ENCODE measurements around the gene ZNF385C. TPM values are rescaled to one million over a fixed set of nuclear protein-coding genes. Genes with fewer than 3 reads are reported as not detected.

Gene ZNF385C
- total and polyA plus RNA-seq, 2 of the 13 experiments (the other 11 are each of a cell fraction or from before 2014, with no cell fraction given) = 2.3 to 6.1 TPM

- TF ChIP-seq ZNF232 (CRISPR knock-in tag; IDR thresholded peaks at IDR 0.05; ENCODE audit: borderline replicate concordance) = no peak
- no peak for TF ChIP-seq HNRNPUL1 (IDR thresholded peaks at IDR 0.05; ENCODE audit: low read depth, low read length)
- TF ChIP-seq, protein P1, sequence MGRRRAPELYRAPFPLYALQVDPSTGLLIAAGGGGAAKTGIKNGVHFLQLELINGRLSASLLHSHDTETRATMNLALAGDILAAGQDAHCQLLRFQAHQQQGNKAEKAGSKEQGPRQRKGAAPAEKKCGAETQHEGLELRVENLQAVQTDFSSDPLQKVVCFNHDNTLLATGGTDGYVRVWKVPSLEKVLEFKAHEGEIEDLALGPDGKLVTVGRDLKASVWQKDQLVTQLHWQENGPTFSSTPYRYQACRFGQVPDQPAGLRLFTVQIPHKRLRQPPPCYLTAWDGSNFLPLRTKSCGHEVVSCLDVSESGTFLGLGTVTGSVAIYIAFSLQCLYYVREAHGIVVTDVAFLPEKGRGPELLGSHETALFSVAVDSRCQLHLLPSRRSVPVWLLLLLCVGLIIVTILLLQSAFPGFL (CRISPR knock-in tag; IDR thresholded peaks at IDR 0.05) = no peak
- TF ChIP-seq GTF2F1 (IDR thresholded peaks at IDR 0.05; ENCODE audit: low read length) = no peak
- no peak for TF ChIP-seq GATAD1 (CRISPR knock-in tag; IDR thresholded peaks at IDR 0.05)
- 0 out of 2 replicates have a peak, but pooled peaks have one; percentile 25 for TF ChIP-seq ZNF609 (CRISPR knock-in tag; IDR thresholded peaks at IDR 0.05; ENCODE audit: borderline replicate concordance)
- no peak for TF ChIP-seq MAFK (conservative IDR thresholded peaks at IDR 0.05 in 1 of 2, IDR thresholded peaks at IDR 0.05 in 1 of 2; ENCODE audit: low read length in 2 of 2)
- no peak for TF ChIP-seq CBX5 (CRISPR knock-in tag; IDR thresholded peaks at IDR 0.05; ENCODE audit: borderline replicate concordance)
- no peak for TF ChIP-seq ZNF138 (CRISPR knock-in tag; IDR thresholded peaks at IDR 0.05; ENCODE audit: low read depth)
- no peak for TF ChIP-seq ZFYVE20 (CRISPR knock-in tag; IDR thresholded peaks at IDR 0.05; ENCODE audit: borderline replicate concordance, low read depth)
- no peak for TF ChIP-seq RAD21 (CRISPR knock-in tag; IDR thresholded peaks at IDR 0.05)
- TF ChIP-seq, protein P2, sequence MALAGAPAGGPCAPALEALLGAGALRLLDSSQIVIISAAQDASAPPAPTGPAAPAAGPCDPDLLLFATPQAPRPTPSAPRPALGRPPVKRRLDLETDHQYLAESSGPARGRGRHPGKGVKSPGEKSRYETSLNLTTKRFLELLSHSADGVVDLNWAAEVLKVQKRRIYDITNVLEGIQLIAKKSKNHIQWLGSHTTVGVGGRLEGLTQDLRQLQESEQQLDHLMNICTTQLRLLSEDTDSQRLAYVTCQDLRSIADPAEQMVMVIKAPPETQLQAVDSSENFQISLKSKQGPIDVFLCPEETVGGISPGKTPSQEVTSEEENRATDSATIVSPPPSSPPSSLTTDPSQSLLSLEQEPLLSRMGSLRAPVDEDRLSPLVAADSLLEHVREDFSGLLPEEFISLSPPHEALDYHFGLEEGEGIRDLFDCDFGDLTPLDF (CRISPR knock-in tag; IDR thresholded peaks at IDR 0.05) = no peak; the same call in 1 of the 2 replicates
- no peak for TF ChIP-seq SRSF4 (IDR thresholded peaks at IDR 0.05; ENCODE audit: low read depth, low read length, poor library complexity, severe bottlenecking)
- TF ChIP-seq ZBTB3 (CRISPR knock-in tag; IDR thresholded peaks at IDR 0.05; ENCODE audit: borderline replicate concordance, low read depth) = no peak
- no peak for TF ChIP-seq ZNF501 (CRISPR knock-in tag; IDR thresholded peaks at IDR 0.05)
- TF ChIP-seq KMT2B (CRISPR knock-in tag; IDR thresholded peaks at IDR 0.05) = no peak
- TF ChIP-seq GPN1 (CRISPR knock-in tag; IDR thresholded peaks at IDR 0.05; ENCODE audit: borderline replicate concordance) = no peak
- TF ChIP-seq, protein P3, sequence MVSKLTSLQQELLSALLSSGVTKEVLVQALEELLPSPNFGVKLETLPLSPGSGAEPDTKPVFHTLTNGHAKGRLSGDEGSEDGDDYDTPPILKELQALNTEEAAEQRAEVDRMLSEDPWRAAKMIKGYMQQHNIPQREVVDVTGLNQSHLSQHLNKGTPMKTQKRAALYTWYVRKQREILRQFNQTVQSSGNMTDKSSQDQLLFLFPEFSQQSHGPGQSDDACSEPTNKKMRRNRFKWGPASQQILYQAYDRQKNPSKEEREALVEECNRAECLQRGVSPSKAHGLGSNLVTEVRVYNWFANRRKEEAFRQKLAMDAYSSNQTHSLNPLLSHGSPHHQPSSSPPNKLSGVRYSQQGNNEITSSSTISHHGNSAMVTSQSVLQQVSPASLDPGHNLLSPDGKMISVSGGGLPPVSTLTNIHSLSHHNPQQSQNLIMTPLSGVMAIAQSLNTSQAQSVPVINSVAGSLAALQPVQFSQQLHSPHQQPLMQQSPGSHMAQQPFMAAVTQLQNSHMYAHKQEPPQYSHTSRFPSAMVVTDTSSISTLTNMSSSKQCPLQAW (CRISPR knock-in tag; IDR thresholded peaks at IDR 0.05) = no peak
- peak; percentile 67 for TF ChIP-seq HNRNPLL (IDR thresholded peaks at IDR 0.05; ENCODE audit: low read depth, low read length, poor library complexity, severe bottlenecking)
- TF ChIP-seq NFRKB (IDR thresholded peaks at IDR 0.05) = no peak
Observed at GRCh38 chr17:42087736-42088705, 10.3 kb downstream of the ZNF385C start (continued).
